K562 (cell line): Measurements from ENCODE around the gene STK11.

ENCODE experiments used
- C11orf30 ChIP-seq: fragments of 450-650 bp; IDR thresholded peaks from 2 replicates; pipeline ENCODE4 v1.6.1; 2016; ENCODE audit warnings: low read depth, mild to moderate bottlenecking
- CREB1 ChIP-seq, 2 experiments: sonication (generic) in 1 of 2; formaldehyde crosslinking in 1 of 2; IDR thresholded peaks; 2 replicates each; pipeline versions ENCODE4 v1.6.1 to v1.8.0; 2012 to 2022; ENCODE audit warnings: inconsistent platforms in 1 of 2, mild to moderate bottlenecking in 1 of 2, missing genetic modification reagents in 1 of 2, moderate library complexity in 1 of 2
- FOSL1 ChIP-seq: fragments of 200-800 bp; sonication (Bioruptor generic); conservative IDR thresholded peaks from 2 replicates; pipeline ENCODE4 v1.6.1; 2016; ENCODE audit warnings: missing genetic modification characterization, missing compliant biosample characterization
- FOXK1 ChIP-seq: sonication (generic); formaldehyde crosslinking; IDR thresholded peaks from 2 replicates; pipeline ENCODE4 v1.8.0; 2022; ENCODE audit warnings: missing genetic modification reagents, mild to moderate bottlenecking, borderline replicate concordance
- JUN ChIP-seq, 2 experiments: sonication (generic) in 1 of 2; formaldehyde crosslinking in 1 of 2; IDR thresholded peaks; 2 replicates each; pipeline versions ENCODE4 v1.6.1 to v1.8.0; 2012 to 2022; ENCODE audit warnings: borderline replicate concordance in 2 of 2, mild to moderate bottlenecking in 2 of 2, improper control_type of control experiment in 1 of 2, low read depth in 1 of 2, low read length in 1 of 2, missing genetic modification reagents in 1 of 2
- KDM1A ChIP-seq, 2 experiments: fragments of 450-650 bp; IDR thresholded peaks; 2 replicates each; pipeline ENCODE4 v1.6.1; 2016; ENCODE audit warnings: mild to moderate bottlenecking in 2 of 2
- KLF1 ChIP-seq: fragments of 450-650 bp; IDR thresholded peaks from 2 replicates; pipeline ENCODE4 v1.6.1; 2016; ENCODE audit warnings: missing genetic modification characterization, missing compliant biosample characterization
- POLR3G ChIP-seq: IDR thresholded peaks from 2 replicates; pipeline ENCODE4 v1.6.1; 2011; ENCODE audit not compliant: insufficient read length, insufficient replicate concordance; ENCODE audit errors: extremely low read depth
- TCF7 ChIP-seq: sonication (generic); IDR thresholded peaks from 2 replicates; pipeline ENCODE4 v1.6.1; 2016; ENCODE audit warnings: antibody characterized with exemption, borderline replicate concordance
- ZFX ChIP-seq: sonication (generic); formaldehyde crosslinking; IDR thresholded peaks from 2 replicates; pipeline ENCODE4 v1.8.0; 2022; ENCODE audit warnings: mild to moderate bottlenecking, missing genetic modification reagents, moderate library complexity
- ZNF57 ChIP-seq: fragments of 450-650 bp; formaldehyde crosslinking; IDR thresholded peaks from 2 replicates; pipeline ENCODE4 v1.4.0; 2020; ENCODE audit warnings: mild to moderate bottlenecking, moderate library complexity
- TF ChIP-seq, protein P1 (sequence below): sonication (generic); formaldehyde crosslinking; IDR thresholded peaks from 2 replicates; pipeline ENCODE4 v1.8.0; 2022; ENCODE audit warnings: missing genetic modification reagents, mild to moderate bottlenecking, moderate library complexity, borderline replicate concordance
- TF ChIP-seq, protein P2 (sequence below), 3 experiments: IDR thresholded peaks in 2 of 3; conservative IDR thresholded peaks in 1 of 3; 2 replicates each; pipeline ENCODE4 v1.5.1; 2011 to 2012; ENCODE audit warnings: low read length in 3 of 3, mild to moderate bottlenecking in 3 of 3, control low read depth in 2 of 3, improper control_type of control experiment in 1 of 3, inconsistent platforms in 1 of 3, low read depth in 1 of 3, mixed read lengths in 1 of 3, moderate library complexity in 1 of 3; ENCODE audit not compliant: insufficient read depth in 2 of 3
- TF ChIP-seq, protein P3 (sequence below): sonication (generic); formaldehyde crosslinking; IDR thresholded peaks from 2 replicates; pipeline ENCODE4 v1.5.0; 2020; ENCODE audit warnings: missing genetic modification reagents

DNA sequence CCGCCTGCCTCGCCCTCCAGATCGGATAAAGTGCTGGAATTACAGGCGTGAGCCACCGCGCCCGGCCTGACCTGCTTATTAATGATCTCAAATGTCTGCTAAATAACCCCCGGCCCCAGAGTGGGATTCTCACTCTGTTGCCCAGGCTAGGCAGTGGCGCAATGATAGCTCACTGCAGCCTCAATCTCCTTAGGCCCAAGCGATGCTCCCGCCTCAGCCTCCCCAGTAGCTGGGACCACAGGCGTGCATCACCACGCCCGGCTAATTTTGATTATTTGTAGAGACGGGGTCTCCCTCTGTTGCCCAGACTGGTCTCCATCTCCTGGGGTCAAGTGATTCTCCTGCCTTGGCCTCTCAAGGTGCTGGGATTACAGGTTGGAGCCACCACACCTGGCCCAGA is 35.3 kb downstream of the STK11 start:
- TF ChIP-seq KDM1A (IDR thresholded peaks at IDR 0.05), result no peak
- TF ChIP-seq, protein P1, sequence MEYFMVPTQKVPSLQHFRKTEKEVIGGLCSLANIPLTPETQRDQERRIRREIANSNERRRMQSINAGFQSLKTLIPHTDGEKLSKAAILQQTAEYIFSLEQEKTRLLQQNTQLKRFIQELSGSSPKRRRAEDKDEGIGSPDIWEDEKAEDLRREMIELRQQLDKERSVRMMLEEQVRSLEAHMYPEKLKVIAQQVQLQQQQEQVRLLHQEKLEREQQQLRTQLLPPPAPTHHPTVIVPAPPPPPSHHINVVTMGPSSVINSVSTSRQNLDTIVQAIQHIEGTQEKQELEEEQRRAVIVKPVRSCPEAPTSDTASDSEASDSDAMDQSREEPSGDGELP (CRISPR knock-in tag), result no peak
- no peak for TF ChIP-seq KLF1
- TF ChIP-seq, protein P2, sequence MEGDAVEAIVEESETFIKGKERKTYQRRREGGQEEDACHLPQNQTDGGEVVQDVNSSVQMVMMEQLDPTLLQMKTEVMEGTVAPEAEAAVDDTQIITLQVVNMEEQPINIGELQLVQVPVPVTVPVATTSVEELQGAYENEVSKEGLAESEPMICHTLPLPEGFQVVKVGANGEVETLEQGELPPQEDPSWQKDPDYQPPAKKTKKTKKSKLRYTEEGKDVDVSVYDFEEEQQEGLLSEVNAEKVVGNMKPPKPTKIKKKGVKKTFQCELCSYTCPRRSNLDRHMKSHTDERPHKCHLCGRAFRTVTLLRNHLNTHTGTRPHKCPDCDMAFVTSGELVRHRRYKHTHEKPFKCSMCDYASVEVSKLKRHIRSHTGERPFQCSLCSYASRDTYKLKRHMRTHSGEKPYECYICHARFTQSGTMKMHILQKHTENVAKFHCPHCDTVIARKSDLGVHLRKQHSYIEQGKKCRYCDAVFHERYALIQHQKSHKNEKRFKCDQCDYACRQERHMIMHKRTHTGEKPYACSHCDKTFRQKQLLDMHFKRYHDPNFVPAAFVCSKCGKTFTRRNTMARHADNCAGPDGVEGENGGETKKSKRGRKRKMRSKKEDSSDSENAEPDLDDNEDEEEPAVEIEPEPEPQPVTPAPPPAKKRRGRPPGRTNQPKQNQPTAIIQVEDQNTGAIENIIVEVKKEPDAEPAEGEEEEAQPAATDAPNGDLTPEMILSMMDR (IDR thresholded peaks at IDR 0.05 in 2 of 3, conservative IDR thresholded peaks at IDR 0.05 in 1 of 3; ENCODE audit: insufficient read depth in 2 of 3, low read depth in 1 of 3, low read length in 3 of 3), result no peak
- TF ChIP-seq POLR3G, result no peak
- no peak for TF ChIP-seq JUN (IDR thresholded peaks at IDR 0.05; ENCODE audit: borderline replicate concordance, low read depth, low read length)
- TF ChIP-seq JUN (CRISPR knock-in tag; IDR thresholded peaks at IDR 0.05; ENCODE audit: borderline replicate concordance), result no peak
- no peak for TF ChIP-seq CREB1 (IDR thresholded peaks at IDR 0.05)
- no peak for TF ChIP-seq CREB1 (CRISPR knock-in tag; IDR thresholded peaks at IDR 0.05)
- TF ChIP-seq C11orf30, result no peak
- no peak for TF ChIP-seq TCF7
- no peak for TF ChIP-seq FOXK1 (CRISPR knock-in tag)
- TF ChIP-seq, protein P3, sequence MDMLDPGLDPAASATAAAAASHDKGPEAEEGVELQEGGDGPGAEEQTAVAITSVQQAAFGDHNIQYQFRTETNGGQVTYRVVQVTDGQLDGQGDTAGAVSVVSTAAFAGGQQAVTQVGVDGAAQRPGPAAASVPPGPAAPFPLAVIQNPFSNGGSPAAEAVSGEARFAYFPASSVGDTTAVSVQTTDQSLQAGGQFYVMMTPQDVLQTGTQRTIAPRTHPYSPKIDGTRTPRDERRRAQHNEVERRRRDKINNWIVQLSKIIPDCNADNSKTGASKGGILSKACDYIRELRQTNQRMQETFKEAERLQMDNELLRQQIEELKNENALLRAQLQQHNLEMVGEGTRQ (CRISPR knock-in tag), result no peak
- no peak for TF ChIP-seq ZFX
- TF ChIP-seq FOSL1 (tag), result no peak
- no peak for TF ChIP-seq ZNF57 (CRISPR knock-in tag)
